OCI-LY3 (cell line): Measurements from ENCODE around the gene SLC43A2.

Experiments
- H2AFZ ChIP-seq: fragments of 200-600, 300-600 bp; shearing (Covaris generic); 2 replicates; pipeline ENCODE4 v1.6.0; 2014; ENCODE audit warnings: antibody characterized with exemption, low read depth, low read length
- H3K27ac ChIP-seq: fragments of 200-600, 300-600 bp; sonication (generic); 2 replicates; pipeline ENCODE4 v1.5.1; 2014; ENCODE audit warnings: mild to moderate bottlenecking, low read length, moderate library complexity, mixed read lengths
- H3K27me3 ChIP-seq: fragments of 200-600, 300-600 bp; sonication (generic); 2 replicates; pipeline ENCODE4 v1.6.1; 2014; ENCODE audit warnings: low read depth, low read length, mixed read lengths
- H3K36me3 ChIP-seq: fragments of 200-600, 300-600 bp; sonication (generic); replicated peaks from 2 replicates; pipeline ENCODE3; 2014; ENCODE audit warnings: low read depth, low read length, mixed read lengths
- H3K4me1 ChIP-seq: fragments of 300-600, 200-600 bp; sonication (generic); 2 replicates; pipeline ENCODE4 v1.6.1; 2014; ENCODE audit warnings: low read length, mixed read lengths
- H3K4me2 ChIP-seq: fragments of 200-600, 300-600 bp; sonication (generic); 2 replicates; pipeline ENCODE4 v1.6.1; 2014; ENCODE audit warnings: low read length, mixed read lengths
- H3K4me3 ChIP-seq: fragments of 300-600, 200-600 bp; sonication (generic); 2 replicates; pipeline ENCODE4 v1.5.1; 2014; ENCODE audit warnings: antibody characterized with exemption, mild to moderate bottlenecking, low read length, moderate library complexity
- H3K79me2 ChIP-seq: fragments of 300-600, 200-600 bp; shearing (Covaris generic); 2 replicates; pipeline ENCODE4 v1.6.1; 2014; ENCODE audit warnings: mild to moderate bottlenecking, low read length, mixed read lengths
- H3K9ac ChIP-seq: fragments of 300-600, 200-600 bp; shearing (Covaris generic); 2 replicates; pipeline ENCODE4 v1.6.0; 2014; ENCODE audit warnings: mild to moderate bottlenecking, low read length, moderate library complexity
- H3K9me3 ChIP-seq: fragments of 200-600, 300-600 bp; shearing (Covaris generic); 2 replicates; pipeline ENCODE4 v1.6.1; 2014; ENCODE audit warnings: low read length, mixed read lengths; ENCODE audit not compliant: insufficient read depth
- H4K20me1 ChIP-seq: fragments of 200-600, 300-600 bp; sonication (generic); 2 replicates; pipeline ENCODE4 v1.6.1; 2016; ENCODE audit warnings: low read length, mixed read lengths; ENCODE audit not compliant: insufficient read depth
- EZH2phosphoT487 ChIP-seq: fragments of 200-600 bp; shearing (Covaris generic); IDR thresholded peaks from 2 replicates; pipeline ENCODE4 v1.6.1; 2018; ENCODE audit warnings: antibody characterized with exemption, mixed run types, low read depth
- TF ChIP-seq, protein P1 (sequence below): fragments of 200-600, 300-600 bp; sonication (generic); IDR thresholded peaks from 2 replicates; pipeline ENCODE4 v1.5.1; 2014; ENCODE audit warnings: antibody characterized with exemption, low read length, low read depth

Gene SLC43A2

DNA sequence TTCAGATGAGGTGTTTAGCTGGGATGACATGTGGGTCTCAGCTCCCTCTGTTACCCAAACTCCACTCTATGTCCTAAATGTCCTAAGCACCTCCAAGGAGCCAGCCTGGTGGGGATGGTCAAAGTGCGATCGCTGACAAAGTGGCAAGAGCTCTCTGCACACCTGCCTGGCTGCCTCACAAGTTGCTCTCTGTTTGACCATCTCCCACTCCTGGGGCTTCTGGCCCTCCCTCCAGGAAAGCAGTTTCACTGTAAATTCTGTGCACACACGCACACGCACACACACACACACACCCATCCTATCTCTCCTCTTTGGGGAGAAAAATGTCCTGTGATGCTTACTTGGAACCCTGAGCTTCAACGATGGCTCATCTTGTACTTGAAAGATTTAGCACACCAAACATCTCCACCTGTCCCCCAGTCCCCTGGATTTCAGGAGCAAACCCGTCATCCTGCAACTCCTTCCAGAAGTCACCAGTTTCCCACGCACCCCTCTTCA lies 67.7 kb downstream of the SLC43A2 start:
- Histone ChIP-seq H3K9ac (peak overlapping the region; percentile 83), H3K27ac (no peak overlapping the region), H3K79me2 (peaks cover 61% of the 10 kb centered on the region), H3K4me2 (peak overlapping the region; percentile 96), H3K4me3 (peak overlapping the region; percentile 83), H4K20me1 (peaks cover 28% of the 10 kb centered on the region), H2AFZ (no peak overlapping the region), H3K4me1 (peaks cover 26% of the 10 kb centered on the region), H3K9me3 (no peaks in the 10 kb centered on the region), H3K27me3 (no peaks in the 10 kb centered on the region), H3K36me3 (no peaks in the 10 kb centered on the region)
- TF ChIP-seq, protein P1, sequence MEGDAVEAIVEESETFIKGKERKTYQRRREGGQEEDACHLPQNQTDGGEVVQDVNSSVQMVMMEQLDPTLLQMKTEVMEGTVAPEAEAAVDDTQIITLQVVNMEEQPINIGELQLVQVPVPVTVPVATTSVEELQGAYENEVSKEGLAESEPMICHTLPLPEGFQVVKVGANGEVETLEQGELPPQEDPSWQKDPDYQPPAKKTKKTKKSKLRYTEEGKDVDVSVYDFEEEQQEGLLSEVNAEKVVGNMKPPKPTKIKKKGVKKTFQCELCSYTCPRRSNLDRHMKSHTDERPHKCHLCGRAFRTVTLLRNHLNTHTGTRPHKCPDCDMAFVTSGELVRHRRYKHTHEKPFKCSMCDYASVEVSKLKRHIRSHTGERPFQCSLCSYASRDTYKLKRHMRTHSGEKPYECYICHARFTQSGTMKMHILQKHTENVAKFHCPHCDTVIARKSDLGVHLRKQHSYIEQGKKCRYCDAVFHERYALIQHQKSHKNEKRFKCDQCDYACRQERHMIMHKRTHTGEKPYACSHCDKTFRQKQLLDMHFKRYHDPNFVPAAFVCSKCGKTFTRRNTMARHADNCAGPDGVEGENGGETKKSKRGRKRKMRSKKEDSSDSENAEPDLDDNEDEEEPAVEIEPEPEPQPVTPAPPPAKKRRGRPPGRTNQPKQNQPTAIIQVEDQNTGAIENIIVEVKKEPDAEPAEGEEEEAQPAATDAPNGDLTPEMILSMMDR, result no peak
- no peak for TF ChIP-seq EZH2phosphoT487

DNA sequence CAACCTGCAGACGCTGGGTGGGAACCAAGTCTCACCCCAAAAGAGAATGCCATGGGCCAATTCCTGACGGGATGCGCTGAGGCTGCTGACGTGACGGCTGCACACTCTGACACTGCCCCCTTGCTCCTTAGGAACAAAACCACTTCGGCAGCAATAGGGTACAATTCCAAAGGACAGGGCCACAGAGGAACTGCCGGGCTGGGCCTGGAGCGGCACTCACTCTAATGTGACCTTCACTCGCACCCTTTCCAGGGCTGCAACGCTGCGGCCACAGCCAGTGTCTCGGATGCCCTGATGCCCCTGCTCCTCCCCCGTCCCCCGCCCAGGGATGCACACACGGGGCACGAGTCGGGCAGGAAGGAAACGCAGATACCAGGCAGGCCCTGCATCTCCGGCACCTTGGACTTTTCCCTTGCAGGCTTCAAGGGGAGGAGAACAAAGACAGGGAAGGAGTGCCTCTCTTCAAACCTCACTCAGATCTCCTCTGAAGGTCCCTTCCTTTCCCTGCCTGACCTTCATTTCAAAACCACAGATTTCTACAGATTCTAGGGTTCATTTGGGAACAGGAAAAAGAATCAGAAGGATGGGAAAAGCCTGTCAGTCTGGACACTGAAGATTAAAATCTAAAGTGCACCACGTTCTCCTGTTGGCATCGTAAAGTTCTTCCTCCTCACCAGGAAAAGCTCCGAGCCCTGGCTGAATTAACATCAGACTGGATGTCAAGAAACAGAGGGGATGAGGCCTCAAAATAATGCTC lies 68.4 kb downstream of the SLC43A2 start:
- H4K20me1 ChIP-seq, result peaks cover 28% of the 10 kb centered on the region
- H3K9ac ChIP-seq, result no peak overlapping the region
- no peaks in the 10 kb centered on the region for H3K27me3 ChIP-seq
- H3K9me3 ChIP-seq, result no peaks in the 10 kb centered on the region
- H3K27ac ChIP-seq, result no peak overlapping the region
- no peak overlapping the region for H3K4me2 ChIP-seq
- H3K79me2 ChIP-seq, result peaks cover 67% of the 10 kb centered on the region
- peaks cover 29% of the 10 kb centered on the region for H3K4me1 ChIP-seq
- no peaks in the 10 kb centered on the region for H3K36me3 ChIP-seq
- H3K4me3 ChIP-seq, result no peak overlapping the region
- TF ChIP-seq, protein P1, result no peak
- no peak for TF ChIP-seq EZH2phosphoT487
- H2AFZ ChIP-seq, result no peak overlapping the region

DNA sequence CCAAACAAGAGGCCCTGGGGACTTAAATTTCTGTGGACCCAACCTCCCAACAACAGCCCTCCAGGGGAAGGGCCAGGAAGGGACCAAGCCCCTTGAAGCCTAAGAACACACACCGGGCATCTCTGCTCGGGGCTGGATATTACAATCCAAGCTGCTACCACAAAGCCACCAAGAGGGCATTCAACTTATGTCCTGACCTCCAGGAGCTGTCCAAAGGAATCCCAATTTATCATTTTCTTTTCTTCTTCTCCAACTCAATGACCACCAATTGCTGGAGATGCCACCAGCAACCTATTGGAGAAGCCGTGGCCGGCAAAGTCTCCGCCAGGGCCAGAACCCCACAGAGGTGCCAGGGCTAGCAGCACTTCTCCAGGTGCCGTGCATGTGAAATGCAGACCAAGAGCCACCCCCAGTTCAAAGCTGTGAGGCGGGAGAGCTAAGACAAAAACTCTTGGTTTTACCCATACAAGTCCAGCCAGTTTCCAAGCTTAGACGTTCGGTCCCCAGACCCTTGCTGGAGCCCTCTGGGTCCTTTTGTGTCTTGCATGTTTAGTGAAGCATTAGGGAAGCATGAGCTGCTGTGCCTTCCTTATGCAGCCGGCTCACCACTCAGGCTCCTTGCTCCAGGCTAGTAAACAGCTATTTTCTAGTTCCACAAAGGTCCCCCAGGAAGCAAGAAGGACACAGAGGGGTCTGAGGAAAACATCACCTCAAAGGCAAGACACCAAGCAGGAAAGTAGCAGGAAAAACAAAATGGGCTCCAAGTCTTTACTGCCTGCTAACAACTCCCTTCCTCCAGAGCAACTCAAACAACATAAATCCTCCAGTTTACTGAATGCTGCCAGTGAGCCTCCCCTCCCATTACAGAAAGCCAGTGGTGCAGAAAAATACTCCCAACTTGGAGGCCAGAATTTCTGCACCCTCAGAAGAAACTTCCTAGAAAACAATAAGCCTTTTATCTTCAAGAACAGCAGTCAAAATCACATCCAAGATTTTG lies 69.3 kb downstream of the SLC43A2 start:
- no peak overlapping the region for H3K4me3 ChIP-seq
- no peaks in the 10 kb centered on the region for H3K27me3 ChIP-seq
- peaks cover 28% of the 10 kb centered on the region for H4K20me1 ChIP-seq
- H2AFZ ChIP-seq, result no peak overlapping the region
- H3K79me2 ChIP-seq, result peaks cover 77% of the 10 kb centered on the region
- no peak overlapping the region for H3K27ac ChIP-seq
- no peak overlapping the region for H3K9ac ChIP-seq
- no peak overlapping the region for H3K4me2 ChIP-seq
- H3K36me3 ChIP-seq, result no peaks in the 10 kb centered on the region
- H3K9me3 ChIP-seq, result no peaks in the 10 kb centered on the region
- peaks cover 36% of the 10 kb centered on the region for H3K4me1 ChIP-seq
- TF ChIP-seq, protein P1, result no peak
- TF ChIP-seq EZH2phosphoT487, result no peak

DNA sequence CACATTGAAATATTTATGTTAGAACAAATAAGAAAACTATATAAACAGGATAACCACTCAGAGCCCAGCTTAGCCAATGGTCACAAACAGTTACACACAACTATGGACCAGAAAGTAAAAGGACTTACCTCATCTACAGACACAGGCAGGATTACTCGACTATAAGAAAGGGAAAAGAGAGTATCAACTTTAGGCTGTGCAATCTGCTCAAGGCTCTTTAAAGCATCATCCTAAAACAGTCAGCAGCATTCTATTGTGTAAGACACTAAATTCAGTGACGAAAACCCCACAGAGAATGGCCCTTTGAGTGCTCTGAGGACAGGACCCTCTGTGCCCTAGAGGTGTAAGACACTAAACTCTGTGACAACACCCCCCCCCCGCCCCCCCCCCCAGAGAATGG lies 70.2 kb downstream of the SLC43A2 start:
- Histone ChIP-seq H3K79me2 (peaks cover 84% of the 10 kb centered on the region), H3K4me1 (peaks cover 36% of the 10 kb centered on the region), H2AFZ (no peak overlapping the region), H3K9me3 (no peaks in the 10 kb centered on the region), H3K27me3 (no peaks in the 10 kb centered on the region), H3K4me3 (no peak overlapping the region), H3K4me2 (no peak overlapping the region), H3K9ac (no peak overlapping the region), H4K20me1 (peaks cover 28% of the 10 kb centered on the region), H3K36me3 (peaks cover 4% of the 10 kb centered on the region), H3K27ac (no peak overlapping the region)
- TF ChIP-seq, protein P1, result no peak
- TF ChIP-seq EZH2phosphoT487, result no peak
